Activated CD4-positive, CD25-positive, alpha-beta regulatory T cell treated with anti-CD3 and anti-CD28 coated beads, Interleukin-2, amount 50 U/mL, for 16 hours (primary cell): ENCODE data around the gene LCN15.

ENCODE experiments used
- DNase-seq: peaks from one replicate; pipeline ENCODE4 v3.0.0-alpha.2; 2020; ENCODE audit warnings: low read depth, low spot score

The LCN15 gene

GRCh38 chr9:136740971-136741882 lies 23.1 kb downstream of the LCN15 start:
- no peak for DNase-seq

DNA sequence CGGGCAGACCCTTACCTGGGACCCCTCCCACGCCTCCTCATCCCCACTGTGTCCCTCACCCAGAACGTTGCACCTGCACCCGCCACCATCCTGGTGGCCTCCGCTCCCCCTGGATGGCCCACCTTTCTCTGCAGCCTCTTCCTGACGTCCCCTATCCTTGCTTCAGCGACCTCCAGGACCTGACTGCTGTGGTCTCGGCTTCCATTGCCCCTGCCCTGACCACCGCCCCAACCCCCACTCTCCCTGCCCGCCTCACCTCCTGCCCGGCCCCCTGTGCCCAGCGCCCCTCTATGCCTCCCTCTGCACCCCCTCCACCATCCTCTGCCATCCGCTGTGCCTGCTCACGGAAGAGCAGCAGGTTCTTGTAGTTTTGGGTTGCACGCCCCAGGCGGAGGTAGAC lies 23.8 kb downstream of the LCN15 start:
- DNase-seq, result no peak

GRCh38 chr9:136740069-136740468 lies 24.2 kb downstream of the LCN15 start:
- DNase-seq, result no peak

DNA sequence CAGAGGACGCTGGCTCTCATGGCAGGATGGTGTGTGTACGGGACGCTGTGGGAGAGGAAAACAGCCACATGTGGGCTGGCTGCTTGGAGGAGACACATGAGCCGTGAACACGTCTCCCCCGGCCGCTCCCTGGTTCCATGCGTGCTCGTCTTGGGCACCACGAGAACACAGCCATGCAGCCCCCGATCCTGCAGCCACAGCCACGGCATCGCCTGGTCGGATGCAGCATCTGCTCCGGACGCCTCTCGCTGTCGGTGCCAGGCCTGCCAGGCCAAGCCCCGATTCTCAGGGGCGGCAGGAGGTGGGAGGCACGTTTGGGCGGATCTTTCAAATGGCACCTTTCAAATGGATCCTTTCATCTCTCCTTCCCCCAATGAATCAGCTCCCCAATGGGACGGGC lies 24.8 kb downstream of the LCN15 start:
- DNase-seq, result no peak

- DNase-seq, result no peak
These were observed 25.4 kb downstream of the LCN15 start for GRCh38 chr9:136738960-136739359.

GRCh38 chr9:136735812-136736480 lies 28.4 kb downstream of the LCN15 start:
- DNase-seq, result no peak

DNA sequence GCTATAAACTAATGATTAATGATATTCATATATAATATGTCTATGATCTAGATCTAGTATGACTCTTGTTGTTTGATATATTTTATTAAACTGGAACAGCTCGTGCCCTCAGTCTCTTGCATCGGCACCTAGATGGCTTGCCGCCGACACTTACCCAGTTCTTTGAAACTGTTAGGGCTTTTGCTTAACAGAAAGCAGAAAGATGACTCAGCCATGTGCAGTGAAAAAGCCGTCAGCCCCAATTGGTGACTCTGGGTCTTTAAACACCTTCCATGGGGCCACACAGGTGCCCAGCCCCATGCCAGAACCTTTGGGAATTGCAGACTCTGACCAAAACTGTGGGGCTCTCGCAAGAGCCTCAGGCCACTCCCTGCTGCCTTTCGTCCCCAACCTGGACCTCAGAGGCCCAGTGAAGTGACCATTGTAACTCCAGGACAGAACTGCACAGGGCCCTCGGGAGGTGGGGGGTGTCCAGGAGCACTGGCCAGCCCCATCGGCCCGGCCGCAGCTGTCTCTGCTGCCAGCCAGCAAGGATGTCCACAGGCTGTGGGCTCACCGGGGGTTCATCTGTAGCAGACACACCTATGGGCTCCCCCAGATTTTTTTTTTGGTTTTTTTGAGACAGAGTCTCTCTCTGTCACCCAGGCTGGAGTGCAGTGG lies 29.4 kb downstream of the LCN15 start:
- no peak for DNase-seq

- DNase-seq, result no peak
These were observed 30.7 kb downstream of the LCN15 start for GRCh38 chr9:136733611-136734010.

DNA sequence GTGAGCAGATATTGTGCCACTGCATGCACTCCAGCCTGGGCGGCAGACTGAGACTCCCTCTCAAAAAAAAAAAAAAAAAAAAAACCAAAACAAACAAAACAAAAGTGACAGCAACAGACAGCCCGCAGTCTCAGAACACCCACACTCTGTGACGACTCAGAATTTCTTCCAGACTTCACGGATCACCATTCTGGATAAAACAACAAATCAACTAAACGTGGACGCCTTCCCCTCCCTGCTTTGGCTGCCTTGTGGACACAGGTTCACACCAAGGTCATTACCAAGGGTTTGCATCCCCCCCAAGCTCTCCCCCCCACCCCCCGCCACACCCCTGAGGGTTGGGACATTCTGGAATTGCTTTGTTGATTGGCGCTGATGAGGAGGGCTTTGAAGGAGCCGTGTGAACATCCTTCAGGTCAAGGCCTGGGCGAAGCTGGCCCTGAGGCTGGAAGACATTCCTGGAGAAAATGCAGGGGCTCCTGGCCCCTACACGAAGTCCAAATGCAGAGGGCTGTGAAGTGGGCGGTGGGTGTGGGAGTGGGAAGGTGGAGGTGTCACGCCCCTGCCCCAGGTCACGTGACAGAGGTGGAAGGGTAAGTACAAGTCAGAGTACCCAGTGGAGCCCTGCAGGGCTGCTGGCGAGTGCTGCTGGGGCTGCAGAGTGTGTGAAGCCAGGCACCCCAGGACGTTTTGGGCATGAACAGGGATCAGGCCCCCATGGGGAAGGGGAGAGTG lies 31.7 kb downstream of the LCN15 start:
- no peak for DNase-seq

- DNase-seq, result no peak
These were observed 34.4 kb downstream of the LCN15 start for GRCh38 chr9:136729926-136730325.

GRCh38 chr9:136729144-136729543 lies 35.2 kb downstream of the LCN15 start:
- DNase-seq, result no peak

DNA sequence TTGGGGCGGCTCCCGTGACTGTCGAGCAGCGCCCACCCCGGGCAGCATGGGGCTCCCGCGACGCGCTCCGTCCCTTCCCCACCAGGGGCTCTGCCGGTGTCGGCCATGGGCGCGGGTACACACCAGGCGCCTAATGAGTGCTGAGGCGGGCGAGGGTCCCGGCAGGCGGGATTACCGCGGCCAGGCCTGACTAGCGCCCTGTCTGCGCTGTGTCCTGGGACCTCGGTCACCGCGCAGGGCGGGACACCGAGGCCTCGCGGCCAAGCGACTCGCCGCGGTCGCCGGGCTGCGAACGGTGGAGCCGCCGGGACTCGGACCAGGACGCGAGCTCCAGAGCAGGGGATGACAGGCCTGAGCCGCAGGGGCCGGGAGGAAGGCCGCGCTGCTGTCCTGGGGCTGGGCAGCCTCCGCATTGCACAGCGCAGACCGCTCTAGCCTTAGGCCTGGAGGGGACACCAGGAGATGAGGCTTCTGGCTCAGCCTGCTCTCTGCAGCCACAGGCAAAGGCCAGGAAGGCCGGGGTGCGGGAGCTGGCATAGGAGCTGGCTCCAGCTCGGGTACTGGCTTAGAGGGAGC lies 35.7 kb downstream of the LCN15 start:
- no peak for DNase-seq

DNA sequence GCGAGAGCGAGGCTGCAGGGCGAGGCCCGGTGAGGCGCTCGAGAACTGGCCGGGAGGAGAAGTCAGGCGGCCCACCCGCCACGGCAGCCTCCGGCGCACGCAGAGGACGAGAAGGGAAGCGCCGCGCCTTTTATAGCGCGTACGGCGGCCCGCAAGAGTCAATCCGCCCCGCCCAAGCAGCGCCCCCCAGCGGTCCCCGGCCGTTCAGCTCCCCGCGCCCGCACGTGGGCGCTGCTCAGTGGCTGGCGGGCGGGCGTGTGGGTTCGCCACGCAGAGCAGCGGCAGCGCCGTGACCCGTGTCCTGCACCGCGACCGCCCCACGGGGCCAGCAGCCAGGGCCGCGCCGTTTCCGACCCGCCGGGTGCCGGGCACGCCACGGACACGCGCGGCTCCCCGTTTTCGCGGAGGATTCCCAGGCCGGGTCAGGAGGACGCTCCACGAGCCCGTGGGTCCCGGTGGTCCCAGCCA lies 36.2 kb downstream of the LCN15 start:
- DNase-seq, result peak; percentile 84

GRCh38 chr9:136726631-136727191 lies 37.6 kb downstream of the LCN15 start:
- no peak for DNase-seq

DNA sequence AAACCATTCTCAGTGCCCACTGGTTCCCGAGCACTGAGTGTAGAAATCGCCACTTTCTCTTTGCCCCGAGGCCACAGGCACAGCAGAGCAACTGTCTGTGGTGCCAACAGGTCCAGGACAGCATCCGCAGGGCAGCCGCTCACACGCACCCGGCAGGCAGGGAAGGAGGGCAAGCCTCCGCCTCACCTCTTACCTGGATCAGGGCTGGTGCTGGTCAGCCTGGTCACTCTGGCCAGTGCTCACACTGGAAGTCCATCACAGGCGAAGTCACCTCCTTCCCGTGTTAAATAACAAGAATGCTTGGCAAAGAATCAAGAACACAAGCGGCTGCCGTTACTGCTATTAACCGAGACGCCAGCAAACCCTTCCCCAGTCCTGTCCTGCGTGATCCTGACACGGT lies 38.2 kb downstream of the LCN15 start:
- DNase-seq, result no peak

- no peak for DNase-seq
These were observed 38.7 kb downstream of the LCN15 start for GRCh38 chr9:136725612-136726011.

DNA sequence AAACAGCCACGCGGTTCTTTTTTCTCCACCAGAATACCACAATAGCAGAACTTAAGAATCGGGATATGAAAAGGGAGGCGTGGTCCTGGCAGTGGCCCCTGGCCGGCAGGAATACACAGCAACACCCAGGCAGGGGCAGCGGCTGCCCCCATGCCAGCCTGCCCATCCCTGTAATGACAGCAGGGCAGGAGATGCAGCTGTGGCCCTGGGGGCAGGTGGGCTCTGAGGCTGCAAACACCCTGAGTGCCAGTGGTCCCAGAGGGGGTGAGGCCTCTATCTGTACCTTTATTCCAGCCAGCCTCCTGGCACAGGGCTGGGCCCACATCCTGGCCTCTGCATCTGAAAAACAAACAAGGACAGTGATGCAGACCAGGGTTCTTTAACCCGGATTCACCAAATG lies 39.5 kb downstream of the LCN15 start:
- no peak for DNase-seq

GRCh38 chr9:136723989-136724388 lies 40.3 kb downstream of the LCN15 start:
- no peak for DNase-seq

GRCh38 chr9:136723362-136723976 lies 40.8 kb downstream of the LCN15 start:
- DNase-seq, result no peak

- no peak for DNase-seq
These were observed 41.4 kb downstream of the LCN15 start for GRCh38 chr9:136722969-136723356.
